Type B pancreatic cell (in vitro differentiated cells): ENCODE results near the gene PDE1A. TPM values are rescaled to one million over a fixed set of nuclear protein-coding genes. Genes with fewer than 3 reads are reported as not detected.
A peak's percentile ranks its signal among the peaks of the same experiment; 100 is the strongest.

ENCODE experiments used
- DNase-seq: peaks from one replicate; pipeline ENCODE4 v3.0.0; 2021; ENCODE audit warnings: mixed read lengths; ENCODE audit not compliant: unreplicated experiment; ENCODE audit errors: extremely low spot score
- H3K27ac Mint-ChIP-seq: 2 replicates; pipeline ENCODE4 v1.8.0; 2021; ENCODE audit warnings: mild to moderate bottlenecking, mixed read lengths
- H3K27me3 Mint-ChIP-seq: 2 replicates; pipeline ENCODE4 v1.8.0; 2021; ENCODE audit warnings: mixed read lengths
- H3K36me3 Mint-ChIP-seq: 2 replicates; pipeline ENCODE4 v1.8.0; 2021; ENCODE audit warnings: mixed read lengths
- H3K4me1 Mint-ChIP-seq: one replicate; pipeline ENCODE4 v1.8.0; 2021; ENCODE audit warnings: mixed read lengths; ENCODE audit not compliant: unreplicated experiment
- H3K4me3 Mint-ChIP-seq: 2 replicates; pipeline ENCODE4 v1.8.0; 2021; ENCODE audit warnings: mild to moderate bottlenecking, mixed read lengths
- H3K9me3 Mint-ChIP-seq: 2 replicates; pipeline ENCODE4 v1.8.0; 2021; ENCODE audit warnings: mixed read lengths
- total RNA-seq: library from RNA; stranded (reverse); gene quantifications from 2 replicates; pipeline ENCODE4 v1.2.1, GENCODE V29; 2021; ENCODE audit warnings: low replicate concordance
- TF ChIP-seq, protein P1 (sequence below): fragments of 200-600 bp; sonication (generic); conservative IDR thresholded peaks from 2 replicates; pipeline ENCODE4 v1.5.0; 2021; ENCODE audit warnings: antibody characterized with exemption, mild to moderate bottlenecking

PDE1A gene
- total RNA-seq, 1 donor from 2014 or later = 3.6 TPM

DNA sequence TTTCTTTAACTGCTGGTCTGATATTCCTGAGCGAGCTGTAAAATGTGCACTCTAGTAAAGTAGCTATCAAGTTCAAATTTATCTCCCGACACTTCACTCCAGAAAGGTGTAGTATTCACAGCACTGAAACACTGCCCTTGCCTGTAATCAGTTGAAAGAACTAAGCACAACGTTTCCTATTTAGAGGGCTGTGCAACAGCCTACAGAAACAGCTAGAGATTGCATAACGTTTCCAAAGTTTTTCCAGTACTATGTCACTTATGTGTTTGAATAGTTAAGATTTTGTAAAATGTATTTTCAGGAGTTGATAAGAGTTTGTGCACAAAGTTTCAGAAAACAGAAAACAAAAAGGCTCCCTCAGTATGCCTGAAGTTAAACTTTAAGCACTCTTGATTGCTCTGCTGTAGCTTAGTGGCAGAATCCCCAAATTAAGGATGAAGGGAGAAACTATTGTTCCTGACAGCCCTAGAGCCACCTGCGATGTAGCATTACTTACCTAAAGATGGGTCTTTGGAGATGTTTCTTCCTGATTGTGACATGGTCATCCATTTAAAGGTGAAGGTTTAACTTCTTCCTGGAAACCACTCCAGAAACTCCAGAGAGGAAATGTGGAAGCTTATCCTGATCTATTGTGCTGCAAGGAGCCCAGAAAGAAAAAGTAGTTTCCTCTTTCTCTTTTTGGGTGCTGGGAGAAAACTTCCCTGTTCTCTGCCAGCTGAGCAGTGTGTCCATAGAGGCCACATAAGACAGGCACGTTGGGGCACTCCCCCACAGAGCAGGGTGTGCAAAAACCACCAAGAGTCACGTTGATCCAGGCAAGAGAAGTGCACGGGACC is 536 bp downstream of the PDE1A start:
- H3K4me1 Mint-ChIP-seq = peaks cover 10% of the 10 kb centered on the region
- peaks cover 4% of the 10 kb centered on the region for H3K9me3 Mint-ChIP-seq
- TF ChIP-seq, protein P1, sequence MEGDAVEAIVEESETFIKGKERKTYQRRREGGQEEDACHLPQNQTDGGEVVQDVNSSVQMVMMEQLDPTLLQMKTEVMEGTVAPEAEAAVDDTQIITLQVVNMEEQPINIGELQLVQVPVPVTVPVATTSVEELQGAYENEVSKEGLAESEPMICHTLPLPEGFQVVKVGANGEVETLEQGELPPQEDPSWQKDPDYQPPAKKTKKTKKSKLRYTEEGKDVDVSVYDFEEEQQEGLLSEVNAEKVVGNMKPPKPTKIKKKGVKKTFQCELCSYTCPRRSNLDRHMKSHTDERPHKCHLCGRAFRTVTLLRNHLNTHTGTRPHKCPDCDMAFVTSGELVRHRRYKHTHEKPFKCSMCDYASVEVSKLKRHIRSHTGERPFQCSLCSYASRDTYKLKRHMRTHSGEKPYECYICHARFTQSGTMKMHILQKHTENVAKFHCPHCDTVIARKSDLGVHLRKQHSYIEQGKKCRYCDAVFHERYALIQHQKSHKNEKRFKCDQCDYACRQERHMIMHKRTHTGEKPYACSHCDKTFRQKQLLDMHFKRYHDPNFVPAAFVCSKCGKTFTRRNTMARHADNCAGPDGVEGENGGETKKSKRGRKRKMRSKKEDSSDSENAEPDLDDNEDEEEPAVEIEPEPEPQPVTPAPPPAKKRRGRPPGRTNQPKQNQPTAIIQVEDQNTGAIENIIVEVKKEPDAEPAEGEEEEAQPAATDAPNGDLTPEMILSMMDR = no peak
- H3K36me3 Mint-ChIP-seq = no peaks in the 10 kb centered on the region
- no peak for DNase-seq
- H3K27ac Mint-ChIP-seq = no peak overlapping the region
- no peaks in the 10 kb centered on the region for H3K27me3 Mint-ChIP-seq
- peak overlapping the region; percentile 17 for H3K4me3 Mint-ChIP-seq

DNA sequence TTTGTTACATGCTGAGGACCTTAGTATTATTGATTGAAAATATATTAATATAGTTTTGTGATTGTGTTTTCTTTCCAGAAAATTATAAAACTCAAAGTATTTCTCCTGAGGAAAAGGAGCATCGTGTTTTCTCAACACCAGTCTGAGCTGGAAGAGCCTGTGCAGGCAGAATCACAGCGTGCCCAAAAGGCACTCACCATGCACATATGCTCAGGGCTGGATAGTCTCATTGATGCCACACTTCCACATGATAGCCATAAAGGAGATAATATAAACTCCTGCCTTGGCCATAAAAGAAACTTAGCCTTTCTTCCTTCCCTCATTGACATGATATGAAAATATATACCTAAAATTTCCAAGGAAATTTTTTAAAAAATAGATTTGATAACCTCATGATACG is 4.0 kb downstream of the PDE1A start:
- H3K27ac Mint-ChIP-seq = no peak overlapping the region
- H3K9me3 Mint-ChIP-seq = no peaks in the 10 kb centered on the region
- TF ChIP-seq, protein P1 = no peak

DNA sequence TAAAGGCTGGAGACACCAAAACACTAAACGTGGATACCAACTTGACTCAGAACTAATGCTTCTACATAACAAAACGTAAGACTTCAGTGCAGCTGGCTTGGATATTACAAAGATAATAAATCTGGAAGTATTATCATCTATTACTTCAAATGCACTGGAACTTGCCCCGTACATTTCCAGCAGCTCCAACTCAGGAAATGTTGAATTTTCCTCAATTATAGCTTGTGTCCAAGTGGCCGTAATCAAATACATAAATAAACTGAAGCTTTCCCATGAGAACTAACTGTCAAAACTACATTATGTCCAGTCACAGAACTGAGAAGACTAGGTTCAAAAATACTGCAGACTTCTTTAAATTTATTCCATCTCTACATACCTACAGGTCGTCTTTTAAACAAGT is 6.2 kb downstream of the PDE1A start:
- H3K27me3 Mint-ChIP-seq = peaks cover 3% of the 10 kb centered on the region
- no peak overlapping the region for H3K4me3 Mint-ChIP-seq
- TF ChIP-seq, protein P1 = no peak
- peaks cover 5% of the 10 kb centered on the region for H3K4me1 Mint-ChIP-seq
- H3K27ac Mint-ChIP-seq = no peak overlapping the region
- H3K9me3 Mint-ChIP-seq = no peaks in the 10 kb centered on the region
- no peak for DNase-seq
- no peaks in the 10 kb centered on the region for H3K36me3 Mint-ChIP-seq

More for the DNA sequence above, 4.0 kb downstream of the PDE1A start:
- H3K4me1 Mint-ChIP-seq = peaks cover 15% of the 10 kb centered on the region
- no peaks in the 10 kb centered on the region for H3K27me3 Mint-ChIP-seq
- DNase-seq = no peak
- H3K36me3 Mint-ChIP-seq = no peaks in the 10 kb centered on the region
- H3K4me3 Mint-ChIP-seq = no peak overlapping the region

DNA sequence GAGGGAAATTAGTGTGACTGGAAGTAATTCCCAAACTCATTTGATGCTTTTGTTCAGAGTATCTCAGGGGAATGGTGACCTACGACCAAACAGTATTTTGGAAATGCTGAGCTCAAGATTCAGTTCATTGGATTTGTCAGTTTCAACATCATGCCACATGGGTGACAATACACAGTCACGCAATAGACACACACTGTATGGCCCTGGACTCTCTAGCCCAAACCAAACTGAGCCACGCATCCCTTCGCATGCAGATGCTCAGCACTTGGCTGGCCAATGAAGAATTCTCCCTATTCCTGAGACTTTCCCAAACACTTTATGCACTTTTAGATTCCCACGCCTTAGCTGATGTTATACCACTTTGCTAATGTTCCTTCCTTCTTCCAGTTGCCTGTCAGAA is 10.0 kb downstream of the PDE1A start:
- H3K27ac Mint-ChIP-seq = no peak overlapping the region
- H3K4me3 Mint-ChIP-seq = no peak overlapping the region
- no peaks in the 10 kb centered on the region for H3K9me3 Mint-ChIP-seq
- TF ChIP-seq, protein P1 = no peak
- no peak for DNase-seq
- peaks cover 3% of the 10 kb centered on the region for H3K27me3 Mint-ChIP-seq
- H3K36me3 Mint-ChIP-seq = no peaks in the 10 kb centered on the region
- H3K4me1 Mint-ChIP-seq = peaks cover 5% of the 10 kb centered on the region

DNA sequence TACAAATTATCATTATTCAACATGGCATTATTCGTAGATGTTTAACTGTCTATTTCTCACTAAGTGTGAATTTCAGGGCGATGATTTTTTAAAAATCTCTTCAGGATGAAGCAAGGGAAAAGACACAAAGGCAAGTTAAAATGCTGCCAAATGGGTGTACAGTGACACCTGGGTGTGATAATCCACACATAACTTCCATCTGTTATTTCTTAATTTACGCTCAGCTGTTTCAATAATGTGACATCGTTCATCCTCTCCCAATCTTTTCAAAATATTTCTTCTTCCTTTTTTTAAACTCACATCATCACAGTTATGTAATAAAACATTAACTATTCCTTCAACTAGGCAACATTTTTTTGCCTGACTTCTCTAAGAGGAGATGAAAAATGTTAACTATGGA is 10.6 kb downstream of the PDE1A start:
- Mint-ChIP-seq H3K27me3 (peaks cover 3% of the 10 kb centered on the region), H3K4me3 (no peak overlapping the region), H3K27ac (no peak overlapping the region), H3K4me1 (peaks cover 5% of the 10 kb centered on the region), H3K36me3 (no peaks in the 10 kb centered on the region), H3K9me3 (no peaks in the 10 kb centered on the region)
- no peak for DNase-seq
- TF ChIP-seq, protein P1 = no peak
